ENCODE data around the gene ETV6.

The ETV6 gene

DNA sequence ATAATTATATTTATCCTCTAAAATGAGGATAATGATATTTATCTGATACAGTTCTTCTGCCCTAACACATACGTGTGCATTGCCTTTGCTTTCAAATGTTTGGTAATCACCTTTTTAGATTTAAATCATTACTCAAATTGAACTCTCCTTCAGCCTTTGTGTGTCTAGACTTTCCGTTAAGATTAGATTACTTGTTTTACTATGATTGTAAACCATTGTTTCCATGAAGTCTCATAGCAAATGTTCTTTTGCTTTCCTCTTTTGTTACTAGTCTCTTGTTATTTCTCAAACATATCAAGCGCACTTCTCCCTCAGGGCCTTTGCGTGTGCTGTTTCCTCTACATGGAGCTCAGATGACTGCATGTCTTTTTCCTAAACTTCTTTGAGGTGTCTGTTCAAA is 63.7 kb downstream of the ETV6 start:
- TF ChIP-seq, protein P1, sequence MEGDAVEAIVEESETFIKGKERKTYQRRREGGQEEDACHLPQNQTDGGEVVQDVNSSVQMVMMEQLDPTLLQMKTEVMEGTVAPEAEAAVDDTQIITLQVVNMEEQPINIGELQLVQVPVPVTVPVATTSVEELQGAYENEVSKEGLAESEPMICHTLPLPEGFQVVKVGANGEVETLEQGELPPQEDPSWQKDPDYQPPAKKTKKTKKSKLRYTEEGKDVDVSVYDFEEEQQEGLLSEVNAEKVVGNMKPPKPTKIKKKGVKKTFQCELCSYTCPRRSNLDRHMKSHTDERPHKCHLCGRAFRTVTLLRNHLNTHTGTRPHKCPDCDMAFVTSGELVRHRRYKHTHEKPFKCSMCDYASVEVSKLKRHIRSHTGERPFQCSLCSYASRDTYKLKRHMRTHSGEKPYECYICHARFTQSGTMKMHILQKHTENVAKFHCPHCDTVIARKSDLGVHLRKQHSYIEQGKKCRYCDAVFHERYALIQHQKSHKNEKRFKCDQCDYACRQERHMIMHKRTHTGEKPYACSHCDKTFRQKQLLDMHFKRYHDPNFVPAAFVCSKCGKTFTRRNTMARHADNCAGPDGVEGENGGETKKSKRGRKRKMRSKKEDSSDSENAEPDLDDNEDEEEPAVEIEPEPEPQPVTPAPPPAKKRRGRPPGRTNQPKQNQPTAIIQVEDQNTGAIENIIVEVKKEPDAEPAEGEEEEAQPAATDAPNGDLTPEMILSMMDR (IDR thresholded peaks at IDR 0.05): no peak

DNA sequence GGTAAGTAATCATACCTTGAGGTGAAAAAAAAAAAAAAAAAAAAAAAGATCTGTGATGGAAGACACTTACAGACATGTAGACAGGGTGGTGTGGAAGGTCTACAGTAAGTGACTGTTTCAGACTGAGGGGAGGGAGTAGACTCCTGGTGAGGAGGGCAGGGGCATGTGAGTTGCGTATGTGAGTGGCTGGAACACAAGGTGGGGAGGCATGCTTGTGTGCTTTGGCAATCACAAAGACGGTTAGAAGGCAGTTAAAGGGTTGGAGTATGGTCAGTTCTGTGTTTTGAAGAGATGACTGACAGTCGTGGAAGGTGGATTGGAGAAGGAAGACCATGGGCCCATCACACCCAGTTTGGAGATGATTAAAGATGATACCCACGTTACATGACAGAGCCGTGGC is 65.2 kb downstream of the ETV6 start:
- TF ChIP-seq, protein P1 (IDR thresholded peaks at IDR 0.05): no peak

DNA sequence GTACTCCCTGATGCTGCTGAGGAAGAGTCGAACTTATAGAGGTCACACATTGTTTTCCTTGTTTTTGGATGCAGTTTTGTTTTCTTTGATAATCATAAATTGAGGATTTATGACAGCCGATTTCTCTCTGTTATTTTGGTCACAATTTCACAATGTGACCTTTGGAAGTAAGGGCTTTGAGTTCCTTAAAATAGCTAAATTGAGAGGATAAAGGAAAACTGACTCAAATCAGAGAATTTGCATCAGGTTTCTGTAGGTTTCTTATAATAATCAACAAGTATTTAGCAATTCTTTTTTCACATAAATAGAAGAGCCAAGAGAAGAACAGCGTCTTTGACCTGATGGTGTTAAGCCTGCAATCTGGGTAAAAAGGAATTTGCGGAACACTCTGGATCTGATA is 66.1 kb downstream of the ETV6 start:
- TF ChIP-seq, protein P1 (IDR thresholded peaks at IDR 0.05): no peak

GRCh38 chr12:11716794-11717518 is 67.5 kb downstream of the ETV6 start:
- TF ChIP-seq, protein P1 (IDR thresholded peaks at IDR 0.05): no peak

GRCh38 chr12:11717519-11717961 is 68.1 kb downstream of the ETV6 start:
- TF ChIP-seq, protein P1 (IDR thresholded peaks at IDR 0.05): no peak

GRCh38 chr12:11718105-11718504 is 68.6 kb downstream of the ETV6 start:
- TF ChIP-seq, protein P1 (IDR thresholded peaks at IDR 0.05): no peak

DNA sequence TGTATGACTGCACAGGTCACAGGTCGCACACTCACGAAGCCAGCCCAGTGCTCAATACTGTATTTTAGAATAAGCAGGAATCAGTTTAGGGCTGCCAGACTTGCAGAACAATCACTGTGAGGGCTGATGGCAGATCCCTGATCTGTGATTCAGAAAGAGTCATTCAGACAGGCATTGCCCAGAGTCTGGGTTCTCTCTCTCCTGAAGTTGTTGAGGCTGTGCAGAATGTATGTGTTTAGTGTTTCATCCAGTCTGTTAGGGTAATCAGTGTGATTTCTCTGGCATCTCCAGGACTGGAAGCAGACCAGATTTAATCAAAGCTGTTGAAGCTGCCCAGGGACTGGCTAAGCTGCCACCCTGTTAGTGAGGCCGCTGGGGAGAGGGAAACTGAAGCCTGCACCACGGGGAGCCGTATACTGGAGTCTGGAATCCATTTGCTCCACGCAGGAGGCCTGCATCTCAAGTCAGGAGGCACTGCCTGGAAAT is 69.3 kb downstream of the ETV6 start:
- TF ChIP-seq, protein P1 (IDR thresholded peaks at IDR 0.05): no peak
